GM23338 (cell line): ENCODE results near the gene LIX1.

Experiments
- CREB1 ChIP-seq: fragments of 250-450 bp; sonication (Bioruptor Pico); IDR thresholded peaks from 2 replicates; pipeline ENCODE4 v1.5.0; 2020; ENCODE audit warnings: low read depth, mild to moderate bottlenecking, moderate library complexity
- CTCF ChIP-seq, 2 experiments: fragments of 200-600 bp in 1 of 2; sonication (generic) in 1 of 2; conservative IDR thresholded peaks; 2 replicates each; pipeline versions ENCODE4 v1.5.1 to v1.6.1; 2016 to 2017; ENCODE audit warnings: antibody characterized with exemption in 2 of 2, low read depth in 2 of 2, mild to moderate bottlenecking in 2 of 2, moderate library complexity in 1 of 2
- EZH2 ChIP-seq: fragments of 200-600 bp; sonication (generic); IDR thresholded peaks from one replicate; pipeline ENCODE4 v1.8.0; 2017; ENCODE audit warnings: antibody characterized with exemption, mild to moderate bottlenecking, low read depth; ENCODE audit not compliant: unreplicated experiment
- JUNB ChIP-seq: IDR thresholded peaks from one replicate; pipeline ENCODE4 v1.6.1; 2016; ENCODE audit warnings: antibody characterized with exemption; ENCODE audit not compliant: unreplicated experiment
- POLR2AphosphoS5 ChIP-seq: IDR thresholded peaks from 2 replicates; pipeline ENCODE4 v1.6.1; 2016; ENCODE audit warnings: antibody characterized with exemption, low read depth
- STAT1 ChIP-seq: IDR thresholded peaks from one replicate; pipeline ENCODE4 v1.6.1; 2016; ENCODE audit warnings: antibody characterized with exemption; ENCODE audit not compliant: unreplicated experiment
- ZNF114 ChIP-seq: fragments of 250-450 bp; sonication (Bioruptor Pico); IDR thresholded peaks from 2 replicates; pipeline ENCODE4 v1.5.0; 2020; ENCODE audit warnings: mild to moderate bottlenecking, moderate library complexity
- TF ChIP-seq, protein P1 (sequence below): IDR thresholded peaks from one replicate; pipeline ENCODE4 v1.6.1; 2018; ENCODE audit warnings: antibody characterized with exemption; ENCODE audit not compliant: unreplicated experiment
- TF ChIP-seq, protein P2 (sequence below): fragments of 250-450 bp; sonication (Bioruptor Pico); IDR thresholded peaks from 2 replicates; pipeline ENCODE4 v1.5.0; 2020; ENCODE audit warnings: mild to moderate bottlenecking, moderate library complexity

DNA sequence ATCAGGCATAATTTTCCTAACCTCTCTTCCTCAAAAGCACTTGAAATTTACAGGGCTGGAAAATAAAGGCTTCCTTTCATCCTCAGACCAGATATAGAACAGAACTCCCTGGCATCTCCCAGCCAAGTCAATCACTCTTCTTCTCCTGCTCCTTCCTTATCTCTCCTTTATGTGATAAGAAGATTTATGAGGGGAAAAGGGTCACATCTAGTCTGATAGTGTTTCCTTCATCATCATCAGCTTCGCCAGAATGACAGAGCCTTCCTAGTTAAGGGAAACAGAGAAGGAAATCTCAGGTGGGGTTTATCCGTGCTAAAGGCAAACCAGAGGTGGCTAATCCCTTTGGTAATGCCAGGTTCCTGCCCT lies 36.2 kb downstream of the LIX1 start:
- TF ChIP-seq CTCF (conservative IDR thresholded peaks at IDR 0.05; ENCODE audit: low read depth in 2 of 2) = no peak
- TF ChIP-seq POLR2AphosphoS5 = no peak
- no peak for TF ChIP-seq CREB1 (CRISPR knock-in tag)
- TF ChIP-seq, protein P1, sequence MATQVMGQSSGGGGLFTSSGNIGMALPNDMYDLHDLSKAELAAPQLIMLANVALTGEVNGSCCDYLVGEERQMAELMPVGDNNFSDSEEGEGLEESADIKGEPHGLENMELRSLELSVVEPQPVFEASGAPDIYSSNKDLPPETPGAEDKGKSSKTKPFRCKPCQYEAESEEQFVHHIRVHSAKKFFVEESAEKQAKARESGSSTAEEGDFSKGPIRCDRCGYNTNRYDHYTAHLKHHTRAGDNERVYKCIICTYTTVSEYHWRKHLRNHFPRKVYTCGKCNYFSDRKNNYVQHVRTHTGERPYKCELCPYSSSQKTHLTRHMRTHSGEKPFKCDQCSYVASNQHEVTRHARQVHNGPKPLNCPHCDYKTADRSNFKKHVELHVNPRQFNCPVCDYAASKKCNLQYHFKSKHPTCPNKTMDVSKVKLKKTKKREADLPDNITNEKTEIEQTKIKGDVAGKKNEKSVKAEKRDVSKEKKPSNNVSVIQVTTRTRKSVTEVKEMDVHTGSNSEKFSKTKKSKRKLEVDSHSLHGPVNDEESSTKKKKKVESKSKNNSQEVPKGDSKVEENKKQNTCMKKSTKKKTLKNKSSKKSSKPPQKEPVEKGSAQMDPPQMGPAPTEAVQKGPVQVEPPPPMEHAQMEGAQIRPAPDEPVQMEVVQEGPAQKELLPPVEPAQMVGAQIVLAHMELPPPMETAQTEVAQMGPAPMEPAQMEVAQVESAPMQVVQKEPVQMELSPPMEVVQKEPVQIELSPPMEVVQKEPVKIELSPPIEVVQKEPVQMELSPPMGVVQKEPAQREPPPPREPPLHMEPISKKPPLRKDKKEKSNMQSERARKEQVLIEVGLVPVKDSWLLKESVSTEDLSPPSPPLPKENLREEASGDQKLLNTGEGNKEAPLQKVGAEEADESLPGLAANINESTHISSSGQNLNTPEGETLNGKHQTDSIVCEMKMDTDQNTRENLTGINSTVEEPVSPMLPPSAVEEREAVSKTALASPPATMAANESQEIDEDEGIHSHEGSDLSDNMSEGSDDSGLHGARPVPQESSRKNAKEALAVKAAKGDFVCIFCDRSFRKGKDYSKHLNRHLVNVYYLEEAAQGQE = no peak
- TF ChIP-seq JUNB = no peak
- no peak for TF ChIP-seq ZNF114
- no peak for TF ChIP-seq EZH2
- TF ChIP-seq, protein P2, sequence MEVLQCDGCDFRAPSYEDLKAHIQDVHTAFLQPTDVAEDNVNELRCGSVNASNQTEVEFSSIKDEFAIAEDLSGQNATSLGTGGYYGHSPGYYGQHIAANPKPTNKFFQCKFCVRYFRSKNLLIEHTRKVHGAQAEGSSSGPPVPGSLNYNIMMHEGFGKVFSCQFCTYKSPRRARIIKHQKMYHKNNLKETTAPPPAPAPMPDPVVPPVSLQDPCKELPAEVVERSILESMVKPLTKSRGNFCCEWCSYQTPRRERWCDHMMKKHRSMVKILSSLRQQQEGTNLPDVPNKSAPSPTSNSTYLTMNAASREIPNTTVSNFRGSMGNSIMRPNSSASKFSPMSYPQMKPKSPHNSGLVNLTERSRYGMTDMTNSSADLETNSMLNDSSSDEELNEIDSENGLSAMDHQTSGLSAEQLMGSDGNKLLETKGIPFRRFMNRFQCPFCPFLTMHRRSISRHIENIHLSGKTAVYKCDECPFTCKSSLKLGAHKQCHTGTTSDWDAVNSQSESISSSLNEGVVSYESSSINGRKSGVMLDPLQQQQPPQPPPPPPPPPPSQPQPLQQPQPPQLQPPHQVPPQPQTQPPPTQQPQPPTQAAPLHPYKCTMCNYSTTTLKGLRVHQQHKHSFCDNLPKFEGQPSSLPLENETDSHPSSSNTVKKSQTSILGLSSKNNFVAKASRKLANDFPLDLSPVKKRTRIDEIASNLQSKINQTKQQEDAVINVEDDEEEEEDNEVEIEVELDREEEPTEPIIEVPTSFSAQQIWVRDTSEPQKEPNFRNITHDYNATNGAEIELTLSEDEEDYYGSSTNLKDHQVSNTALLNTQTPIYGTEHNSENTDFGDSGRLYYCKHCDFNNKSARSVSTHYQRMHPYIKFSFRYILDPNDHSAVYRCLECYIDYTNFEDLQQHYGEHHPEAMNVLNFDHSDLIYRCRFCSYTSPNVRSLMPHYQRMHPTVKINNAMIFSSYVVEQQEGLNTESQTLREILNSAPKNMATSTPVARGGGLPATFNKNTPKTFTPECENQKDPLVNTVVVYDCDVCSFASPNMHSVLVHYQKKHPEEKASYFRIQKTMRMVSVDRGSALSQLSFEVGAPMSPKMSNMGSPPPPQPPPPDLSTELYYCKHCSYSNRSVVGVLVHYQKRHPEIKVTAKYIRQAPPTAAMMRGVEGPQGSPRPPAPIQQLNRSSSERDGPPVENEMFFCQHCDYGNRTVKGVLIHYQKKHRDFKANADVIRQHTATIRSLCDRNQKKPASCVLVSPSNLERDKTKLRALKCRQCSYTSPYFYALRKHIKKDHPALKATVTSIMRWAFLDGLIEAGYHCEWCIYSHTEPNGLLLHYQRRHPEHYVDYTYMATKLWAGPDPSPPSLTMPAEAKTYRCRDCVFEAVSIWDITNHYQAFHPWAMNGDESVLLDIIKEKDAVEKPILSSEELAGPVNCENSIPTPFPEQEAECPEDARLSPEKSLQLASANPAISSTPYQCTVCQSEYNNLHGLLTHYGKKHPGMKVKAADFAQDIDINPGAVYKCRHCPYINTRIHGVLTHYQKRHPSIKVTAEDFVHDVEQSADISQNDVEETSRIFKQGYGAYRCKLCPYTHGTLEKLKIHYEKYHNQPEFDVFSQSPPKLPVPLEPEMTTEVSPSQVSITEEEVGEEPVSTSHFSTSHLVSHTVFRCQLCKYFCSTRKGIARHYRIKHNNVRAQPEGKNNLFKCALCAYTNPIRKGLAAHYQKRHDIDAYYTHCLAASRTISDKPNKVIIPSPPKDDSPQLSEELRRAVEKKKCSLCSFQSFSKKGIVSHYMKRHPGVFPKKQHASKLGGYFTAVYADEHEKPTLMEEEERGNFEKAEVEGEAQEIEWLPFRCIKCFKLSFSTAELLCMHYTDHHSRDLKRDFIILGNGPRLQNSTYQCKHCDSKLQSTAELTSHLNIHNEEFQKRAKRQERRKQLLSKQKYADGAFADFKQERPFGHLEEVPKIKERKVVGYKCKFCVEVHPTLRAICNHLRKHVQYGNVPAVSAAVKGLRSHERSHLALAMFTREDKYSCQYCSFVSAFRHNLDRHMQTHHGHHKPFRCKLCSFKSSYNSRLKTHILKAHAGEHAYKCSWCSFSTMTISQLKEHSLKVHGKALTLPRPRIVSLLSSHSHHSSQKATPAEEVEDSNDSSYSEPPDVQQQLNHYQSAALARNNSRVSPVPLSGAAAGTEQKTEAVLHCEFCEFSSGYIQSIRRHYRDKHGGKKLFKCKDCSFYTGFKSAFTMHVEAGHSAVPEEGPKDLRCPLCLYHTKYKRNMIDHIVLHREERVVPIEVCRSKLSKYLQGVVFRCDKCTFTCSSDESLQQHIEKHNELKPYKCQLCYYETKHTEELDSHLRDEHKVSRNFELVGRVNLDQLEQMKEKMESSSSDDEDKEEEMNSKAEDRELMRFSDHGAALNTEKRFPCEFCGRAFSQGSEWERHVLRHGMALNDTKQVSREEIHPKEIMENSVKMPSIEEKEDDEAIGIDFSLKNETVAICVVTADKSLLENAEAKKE = no peak
- no peak for TF ChIP-seq STAT1
